ENCODE measurements around the gene LYPD1. TPM values are rescaled to one million over a fixed set of nuclear protein-coding genes. Genes with fewer than 3 reads are reported as not detected.

The LYPD1 gene
- polyA plus RNA-seq, 1 of the 3 experiments (the other 2 are of a cell fraction): 5.4 TPM

DNA sequence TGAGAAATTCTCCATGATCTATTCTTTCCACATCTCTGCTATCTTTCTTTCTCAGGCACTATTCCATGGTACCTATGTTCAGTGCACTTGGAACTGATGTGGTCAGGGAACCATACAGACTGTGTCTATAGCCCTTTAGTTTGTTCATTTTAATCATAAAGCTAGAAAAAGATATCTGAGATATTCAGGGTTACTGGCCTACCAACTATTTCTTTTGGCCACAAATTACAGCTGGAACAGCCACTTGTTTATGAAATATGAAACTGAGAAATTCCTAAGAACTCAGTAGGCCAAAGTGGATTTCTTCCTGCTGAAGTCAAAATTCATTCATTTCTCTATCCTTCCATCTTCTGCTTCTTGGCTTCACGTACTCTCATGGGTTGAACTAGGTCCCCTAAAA lies 22.8 kb upstream of the LYPD1 start:
- Histone ChIP-seq H3F3A (replicated peaks; ENCODE audit: insufficient read depth) (no peaks in the 10 kb centered on the region), H3K27ac (ENCODE audit: low read depth in 2 of 2, low read length in 1 of 2) (no peak overlapping the region), H3K36me3 (replicated peaks in 1 of 2; ENCODE audit: control insufficient read depth in 1 of 2, insufficient read depth in 2 of 2, low read length in 1 of 2) (no peaks in the 10 kb centered on the region), H3K27me3 (ENCODE audit: insufficient read depth) (no peaks in the 10 kb centered on the region), H3K4me1 (ENCODE audit: control insufficient read depth in 1 of 2, insufficient read depth in 2 of 2, low read depth in 1 of 2, low read length in 1 of 2) (no peaks in the 10 kb centered on the region), H3K9me2 (no peaks in the 10 kb centered on the region), H3K4me2 (no peak overlapping the region), H2AFZ (ENCODE audit: low read depth) (no peak overlapping the region), H3K4me3 (ENCODE audit: low read depth in 2 of 2, low read length in 1 of 2) (no peak overlapping the region), H4K20me1 (ENCODE audit: insufficient read depth) (no peaks in the 10 kb centered on the region), H3K9me3 (no peaks in the 10 kb centered on the region), H3K79me2 (ENCODE audit: insufficient read depth) (no peaks in the 10 kb centered on the region), H3K9ac (no peak overlapping the region)
- no peak for DNase-seq
- ChIA-PET CTCF (no interaction called here), POLR2A (no interaction called here)
- WGBS (ENCODE audit: low lambda C conversion rate): 83% methylated on average over 1 of the region's 1 CpG
- TF ChIP-seq JUND (IDR thresholded peaks at IDR 0.05) (no peak), RAD21 (IDR thresholded peaks at IDR 0.05; ENCODE audit: low read length) (no peak), MEF2A (IDR thresholded peaks at IDR 0.05; ENCODE audit: borderline replicate concordance, low read depth) (no peak), TEAD4 (IDR thresholded peaks at IDR 0.05; ENCODE audit: borderline replicate concordance, insufficient read depth) (no peak)
- TF ChIP-seq, protein P1, sequence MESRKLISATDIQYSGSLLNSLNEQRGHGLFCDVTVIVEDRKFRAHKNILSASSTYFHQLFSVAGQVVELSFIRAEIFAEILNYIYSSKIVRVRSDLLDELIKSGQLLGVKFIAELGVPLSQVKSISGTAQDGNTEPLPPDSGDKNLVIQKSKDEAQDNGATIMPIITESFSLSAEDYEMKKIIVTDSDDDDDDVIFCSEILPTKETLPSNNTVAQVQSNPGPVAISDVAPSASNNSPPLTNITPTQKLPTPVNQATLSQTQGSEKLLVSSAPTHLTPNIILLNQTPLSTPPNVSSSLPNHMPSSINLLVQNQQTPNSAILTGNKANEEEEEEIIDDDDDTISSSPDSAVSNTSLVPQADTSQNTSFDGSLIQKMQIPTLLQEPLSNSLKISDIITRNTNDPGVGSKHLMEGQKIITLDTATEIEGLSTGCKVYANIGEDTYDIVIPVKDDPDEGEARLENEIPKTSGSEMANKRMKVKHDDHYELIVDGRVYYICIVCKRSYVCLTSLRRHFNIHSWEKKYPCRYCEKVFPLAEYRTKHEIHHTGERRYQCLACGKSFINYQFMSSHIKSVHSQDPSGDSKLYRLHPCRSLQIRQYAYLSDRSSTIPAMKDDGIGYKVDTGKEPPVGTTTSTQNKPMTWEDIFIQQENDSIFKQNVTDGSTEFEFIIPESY (IDR thresholded peaks at IDR 0.05; ENCODE audit: borderline replicate concordance, low read depth): no peak

DNA sequence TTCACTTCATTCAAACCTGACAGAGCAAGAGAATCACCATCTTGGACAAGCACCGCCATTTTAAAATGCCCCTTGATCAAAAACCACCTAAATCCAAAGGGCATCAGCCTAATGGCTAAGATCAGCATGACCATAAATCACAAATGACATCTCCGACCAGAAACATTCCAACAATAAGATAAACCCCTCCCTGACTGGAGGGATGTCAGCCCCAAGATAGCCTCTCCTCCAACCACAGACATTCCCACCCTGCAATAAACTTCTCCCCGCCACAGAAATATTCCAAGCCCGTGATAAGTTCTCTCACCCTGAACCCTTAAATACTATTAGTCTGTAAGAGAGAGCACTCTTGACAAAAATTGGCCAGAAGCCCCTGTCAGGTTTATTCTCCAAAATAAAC lies 21.6 kb upstream of the LYPD1 start:
- Histone ChIP-seq H3K4me1 (ENCODE audit: control insufficient read depth in 1 of 2, insufficient read depth in 2 of 2, low read depth in 1 of 2, low read length in 1 of 2) (no peaks in the 10 kb centered on the region), H3K9me2 (no peaks in the 10 kb centered on the region), H3K9ac (no peak overlapping the region), H3F3A (replicated peaks; ENCODE audit: insufficient read depth) (no peaks in the 10 kb centered on the region), H3K36me3 (replicated peaks in 1 of 2; ENCODE audit: control insufficient read depth in 1 of 2, insufficient read depth in 2 of 2, low read length in 1 of 2) (no peaks in the 10 kb centered on the region), H3K27ac (ENCODE audit: low read depth in 2 of 2, low read length in 1 of 2) (no peak overlapping the region), H4K20me1 (ENCODE audit: insufficient read depth) (no peaks in the 10 kb centered on the region), H3K4me3 (ENCODE audit: low read depth in 2 of 2, low read length in 1 of 2) (no peak overlapping the region), H2AFZ (ENCODE audit: low read depth) (no peak overlapping the region), H3K27me3 (ENCODE audit: insufficient read depth) (no peaks in the 10 kb centered on the region), H3K79me2 (ENCODE audit: insufficient read depth) (no peaks in the 10 kb centered on the region), H3K4me2 (no peak overlapping the region), H3K9me3 (no peaks in the 10 kb centered on the region)
- TF ChIP-seq RAD21 (IDR thresholded peaks at IDR 0.05; ENCODE audit: low read length) (no peak), TCF12 (IDR thresholded peaks at IDR 0.05) (no peak), RXRA (IDR thresholded peaks at IDR 0.05; ENCODE audit: borderline replicate concordance, low read depth) (no peak), CHD2 (IDR thresholded peaks at IDR 0.05; ENCODE audit: low read length, partially characterized antibody) (no peak)
- TF ChIP-seq, protein P2, sequence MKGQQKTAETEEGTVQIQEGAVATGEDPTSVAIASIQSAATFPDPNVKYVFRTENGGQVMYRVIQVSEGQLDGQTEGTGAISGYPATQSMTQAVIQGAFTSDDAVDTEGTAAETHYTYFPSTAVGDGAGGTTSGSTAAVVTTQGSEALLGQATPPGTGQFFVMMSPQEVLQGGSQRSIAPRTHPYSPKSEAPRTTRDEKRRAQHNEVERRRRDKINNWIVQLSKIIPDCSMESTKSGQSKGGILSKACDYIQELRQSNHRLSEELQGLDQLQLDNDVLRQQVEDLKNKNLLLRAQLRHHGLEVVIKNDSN (IDR thresholded peaks at IDR 0.05; ENCODE audit: borderline replicate concordance, low read depth): no peak
- TF ChIP-seq, protein P3, sequence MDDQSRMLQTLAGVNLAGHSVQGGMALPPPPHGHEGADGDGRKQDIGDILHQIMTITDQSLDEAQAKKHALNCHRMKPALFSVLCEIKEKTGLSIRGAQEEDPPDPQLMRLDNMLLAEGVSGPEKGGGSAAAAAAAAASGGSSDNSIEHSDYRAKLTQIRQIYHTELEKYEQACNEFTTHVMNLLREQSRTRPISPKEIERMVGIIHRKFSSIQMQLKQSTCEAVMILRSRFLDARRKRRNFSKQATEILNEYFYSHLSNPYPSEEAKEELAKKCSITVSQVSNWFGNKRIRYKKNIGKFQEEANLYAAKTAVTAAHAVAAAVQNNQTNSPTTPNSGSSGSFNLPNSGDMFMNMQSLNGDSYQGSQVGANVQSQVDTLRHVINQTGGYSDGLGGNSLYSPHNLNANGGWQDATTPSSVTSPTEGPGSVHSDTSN (IDR thresholded peaks at IDR 0.05): no peak
- ChIA-PET CTCF (no interaction called here), POLR2A (no interaction called here)
- DNase-seq: no peak
- 85% methylated on average over 4 of the region's 4 CpGs for WGBS (ENCODE audit: low lambda C conversion rate)
